Chondrocyte (in vitro differentiated cells): Measurements from ENCODE around the gene XXYLT1. TPM values are rescaled to one million over a fixed set of nuclear protein-coding genes. Genes with fewer than 3 reads are reported as not detected.

Experiments
- DNase-seq: peaks from one replicate; pipeline ENCODE4 v3.0.0; 2021; ENCODE audit warnings: mixed read lengths, low spot score
- H3K27ac Mint-ChIP-seq: one replicate; pipeline ENCODE4 v1.8.0; 2021; ENCODE audit warnings: mild to moderate bottlenecking, moderate library complexity, mixed read lengths; ENCODE audit not compliant: unreplicated experiment
- H3K27me3 Mint-ChIP-seq: 2 replicates; pipeline ENCODE4 v1.8.0; 2021; ENCODE audit warnings: low read depth, mixed read lengths
- H3K36me3 Mint-ChIP-seq: 2 replicates; pipeline ENCODE4 v1.8.0; 2021; ENCODE audit warnings: low read depth, mixed read lengths
- H3K4me1 Mint-ChIP-seq: 2 replicates; pipeline ENCODE4 v1.8.0; 2021; ENCODE audit warnings: low read depth, mild to moderate bottlenecking, mixed read lengths
- H3K4me3 Mint-ChIP-seq: one replicate; pipeline ENCODE4 v1.8.0; 2021; ENCODE audit warnings: mild to moderate bottlenecking, moderate library complexity, mixed read lengths; ENCODE audit not compliant: unreplicated experiment
- H3K9me3 Mint-ChIP-seq: 2 replicates; pipeline ENCODE4 v1.8.0; 2021; ENCODE audit warnings: low read depth, mixed read lengths
- CTCF ChIP-seq: fragments of 200-600 bp; sonication (generic); IDR thresholded peaks from 2 replicates; pipeline ENCODE4 v1.5.0; 2021; ENCODE audit warnings: antibody characterized with exemption, mild to moderate bottlenecking, moderate library complexity
- total RNA-seq: library from RNA; stranded (reverse); gene quantifications from 3 replicates; pipeline ENCODE4 v1.2.1, GENCODE V29; 2021

Gene XXYLT1
- total RNA-seq, 1 donor from 2014 or later: 32.7 TPM

- no peak for TF ChIP-seq CTCF
- no peaks in the 10 kb centered on the region for H3K27me3 Mint-ChIP-seq
- no peak for DNase-seq
- no peaks in the 10 kb centered on the region for H3K9me3 Mint-ChIP-seq
- H3K36me3 Mint-ChIP-seq: peaks cover 3% of the 10 kb centered on the region
- peaks cover 40% of the 10 kb centered on the region for H3K4me1 Mint-ChIP-seq
- no peak overlapping the region for H3K4me3 Mint-ChIP-seq
- H3K27ac Mint-ChIP-seq: no peak overlapping the region
Measured at GRCh38 chr3:195181741-195182469, 89.1 kb downstream of the XXYLT1 start.

- no peak overlapping the region for H3K4me3 Mint-ChIP-seq
- H3K36me3 Mint-ChIP-seq: peaks cover 3% of the 10 kb centered on the region
- peaks cover 33% of the 10 kb centered on the region for H3K4me1 Mint-ChIP-seq
- H3K27ac Mint-ChIP-seq: no peak overlapping the region
- H3K27me3 Mint-ChIP-seq: no peaks in the 10 kb centered on the region
- no peak for DNase-seq
- TF ChIP-seq CTCF: no peak
- H3K9me3 Mint-ChIP-seq: no peaks in the 10 kb centered on the region
Measured at GRCh38 chr3:195181113-195181498, 89.9 kb downstream of the XXYLT1 start.

- Mint-ChIP-seq H3K4me3 (no peak overlapping the region), H3K36me3 (peaks cover 5% of the 10 kb centered on the region), H3K9me3 (no peaks in the 10 kb centered on the region), H3K27ac (peak overlapping the region; percentile 29), H3K27me3 (no peaks in the 10 kb centered on the region), H3K4me1 (peaks cover 28% of the 10 kb centered on the region)
- DNase-seq: no peak
- no peak for TF ChIP-seq CTCF
Measured at GRCh38 chr3:195180490-195181112, 90.4 kb downstream of the XXYLT1 start.

GRCh38 chr3:195179776-195180489 lies 91.0 kb downstream of the XXYLT1 start:
- H3K4me3 Mint-ChIP-seq: no peak overlapping the region
- peaks cover 22% of the 10 kb centered on the region for H3K4me1 Mint-ChIP-seq

More at GRCh38 chr3:195179776-195180489, 91.0 kb downstream of the XXYLT1 start:
- H3K27ac Mint-ChIP-seq: peak overlapping the region; percentile 29
- TF ChIP-seq CTCF: no peak
- no peaks in the 10 kb centered on the region for H3K9me3 Mint-ChIP-seq
- DNase-seq: no peak
- no peaks in the 10 kb centered on the region for H3K27me3 Mint-ChIP-seq
- peaks cover 11% of the 10 kb centered on the region for H3K36me3 Mint-ChIP-seq
